Dermis microvascular lymphatic vessel endothelial cell (primary cell): ENCODE data around the gene MRPS31. TPM values are rescaled to one million over a fixed set of nuclear protein-coding genes. Genes with fewer than 3 reads are reported as not detected.
"Not testable (repeated sequence)": the region's sequence is repeated elsewhere in the genome, so short reads cannot be mapped to it uniquely, and the experiment has no call there.

Source experiments
- DNase-seq, 2 donors: peaks; one replicate each; pipeline versions ENCODE4 v3.0.0 to v3.0.0-alpha.2; 2010; ENCODE audit warnings: low read depth in 2 of 2
- total RNA-seq: library from RNA; depleted of rRNA; stranded (reverse); fragments of >200 nt; gene quantifications from 2 replicates; pipeline ENCODE4 v1.2.1, GENCODE V29; 2014

The MRPS31 gene
- total RNA-seq, 1 donor from 2014 or later, result 8.5 TPM

GRCh38 chr13:40762849-40763248, 8.1 kb downstream of the MRPS31 start:
- no peak for DNase-seq

- DNase-seq, result no peak
Measured at GRCh38 chr13:40758811-40759210, 12.2 kb downstream of the MRPS31 start.

- DNase-seq, result no peak
Measured at GRCh38 chr13:40756042-40756441, 14.9 kb downstream of the MRPS31 start.

DNA sequence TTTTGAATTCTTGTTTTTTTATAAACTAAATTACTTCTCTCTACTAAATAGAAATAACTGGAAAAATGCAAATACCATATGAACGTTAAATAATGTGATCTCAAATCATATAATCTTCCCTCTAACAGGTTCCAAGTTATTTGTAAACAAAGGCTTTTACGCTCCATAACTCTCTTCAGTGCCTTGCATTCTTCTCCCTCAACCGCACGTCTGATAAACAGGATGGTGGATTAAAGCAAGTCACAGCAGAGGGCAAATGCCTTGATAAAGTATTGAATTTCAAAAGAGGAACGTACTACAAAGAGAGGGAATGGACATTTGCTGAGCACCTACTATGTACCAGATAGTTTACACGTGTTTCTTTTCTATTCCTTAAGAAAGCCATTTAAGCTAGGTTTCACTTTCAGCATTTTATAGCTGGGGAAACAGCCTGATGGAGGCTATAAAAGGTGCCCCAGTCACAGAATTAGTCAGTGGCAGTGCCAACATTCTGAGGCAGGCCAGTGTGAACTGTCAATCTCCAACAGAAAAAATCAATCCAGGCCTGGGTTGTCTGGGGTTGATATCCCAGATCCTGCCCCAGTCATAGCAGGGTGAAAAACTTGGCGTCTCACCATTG, 15.8 kb downstream of the MRPS31 start:
- DNase-seq, result no peak

DNA sequence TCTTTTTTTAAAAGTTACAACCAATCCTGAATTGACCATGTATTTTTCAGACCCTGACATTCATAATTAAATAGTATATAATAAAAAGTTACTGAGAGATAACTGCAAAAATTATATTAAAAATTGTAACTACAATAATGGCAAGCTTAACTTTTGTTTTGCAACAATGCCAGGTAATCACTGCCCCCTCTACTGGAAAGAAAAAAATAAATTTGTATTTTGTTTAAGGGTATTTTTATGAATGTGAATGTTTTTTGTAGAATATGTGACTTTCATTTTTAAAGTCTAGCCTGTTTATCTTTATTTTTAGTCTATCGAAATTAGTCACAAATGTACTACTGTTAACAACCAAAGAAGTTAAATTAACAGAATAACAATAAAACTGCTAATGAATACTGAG, 21.7 kb downstream of the MRPS31 start:
- no peak for DNase-seq

GRCh38 chr13:40735232-40735548, 35.8 kb downstream of the MRPS31 start:
- not testable (repeated sequence) for DNase-seq

DNA sequence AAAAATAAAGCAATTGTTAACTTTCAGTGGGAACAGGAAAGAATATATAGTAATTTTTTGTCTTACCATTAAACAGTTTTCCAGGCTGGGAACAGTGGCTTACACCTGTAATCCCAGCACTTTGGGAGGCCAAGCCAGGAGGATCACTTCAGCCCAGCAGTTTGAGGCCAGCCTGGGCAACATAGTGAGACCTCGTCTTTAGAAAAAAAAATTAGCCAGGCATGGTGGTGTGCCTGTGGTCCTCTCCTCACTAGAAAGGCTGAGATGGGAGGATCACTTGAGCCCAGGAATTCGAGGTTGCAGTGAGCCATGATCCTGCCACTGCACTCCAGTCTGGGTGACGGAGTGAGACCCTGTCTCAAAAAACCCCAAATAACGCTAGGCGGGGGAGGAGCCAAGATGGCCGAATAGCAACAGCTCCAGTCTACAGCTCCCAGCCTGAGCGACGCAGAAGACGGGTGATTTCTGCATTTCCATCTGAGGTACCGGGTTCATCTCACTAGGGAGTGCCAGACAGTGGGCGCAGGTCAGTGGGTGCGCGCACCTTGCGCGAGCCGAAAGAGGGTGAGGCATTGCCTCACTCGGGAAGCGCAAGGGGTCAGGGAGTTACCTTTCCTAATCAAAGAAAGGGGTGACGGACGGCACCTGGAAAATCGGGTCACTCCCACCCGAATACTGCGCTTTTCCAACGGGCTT, 36.3 kb downstream of the MRPS31 start:
- not testable (repeated sequence) for DNase-seq

- DNase-seq, result no peak
Measured at GRCh38 chr13:40732658-40733057, 38.3 kb downstream of the MRPS31 start.

GRCh38 chr13:40728595-40728994, 42.4 kb downstream of the MRPS31 start:
- no peak for DNase-seq

DNA sequence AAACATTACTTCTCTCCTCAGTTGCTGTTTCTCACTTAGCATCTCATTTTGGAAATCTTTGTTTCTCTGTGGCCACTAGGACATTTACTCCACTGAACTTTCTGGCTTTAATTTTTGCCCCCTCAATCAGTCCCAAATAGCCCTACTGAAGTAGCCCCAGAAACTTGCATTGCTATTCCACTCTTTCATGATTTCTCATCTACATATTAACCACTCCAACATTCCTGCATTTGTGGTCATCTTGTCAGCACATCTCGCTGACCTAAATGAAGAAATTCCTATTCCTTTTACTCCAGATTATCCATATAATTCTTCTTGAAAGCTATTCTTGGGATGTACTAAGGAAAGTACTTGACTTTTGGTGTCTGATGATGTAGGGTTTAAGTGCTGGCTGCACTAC, 56.6 kb downstream of the MRPS31 start:
- not testable (repeated sequence) for DNase-seq

DNA sequence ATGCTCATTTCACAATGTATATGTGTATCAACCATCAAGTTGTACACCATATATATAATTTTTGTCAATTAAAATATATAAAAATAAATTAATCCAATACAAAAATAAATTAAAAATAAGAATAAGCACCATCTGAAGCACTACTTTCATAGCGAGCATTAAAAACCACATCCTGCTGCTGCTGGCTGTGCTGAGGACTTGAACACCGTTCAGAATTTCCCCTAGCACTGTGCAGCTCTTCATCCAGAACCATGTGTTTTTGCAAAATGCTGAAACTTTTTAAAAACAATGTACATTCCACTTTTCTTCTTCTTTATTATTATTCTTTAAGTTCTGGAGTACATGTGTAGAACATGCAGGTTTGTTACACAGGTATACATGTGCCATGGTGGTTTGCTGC, 64.6 kb downstream of the MRPS31 start:
- no peak for DNase-seq

GRCh38 chr13:40697711-40698110, 73.3 kb downstream of the MRPS31 start:
- no peak for DNase-seq

GRCh38 chr13:40694426-40694825, 76.6 kb downstream of the MRPS31 start:
- DNase-seq, result no peak

GRCh38 chr13:40692946-40693345, 78.0 kb downstream of the MRPS31 start:
- no peak for DNase-seq

GRCh38 chr13:40688781-40689180, 82.2 kb downstream of the MRPS31 start:
- DNase-seq, result no peak

GRCh38 chr13:40682449-40683240, 88.3 kb downstream of the MRPS31 start:
- peak in 1 of 2 donors; percentile 28 for DNase-seq

GRCh38 chr13:40681341-40682146, 89.4 kb downstream of the MRPS31 start:
- peak in 1 of 2 donors; percentile 91 for DNase-seq

DNA sequence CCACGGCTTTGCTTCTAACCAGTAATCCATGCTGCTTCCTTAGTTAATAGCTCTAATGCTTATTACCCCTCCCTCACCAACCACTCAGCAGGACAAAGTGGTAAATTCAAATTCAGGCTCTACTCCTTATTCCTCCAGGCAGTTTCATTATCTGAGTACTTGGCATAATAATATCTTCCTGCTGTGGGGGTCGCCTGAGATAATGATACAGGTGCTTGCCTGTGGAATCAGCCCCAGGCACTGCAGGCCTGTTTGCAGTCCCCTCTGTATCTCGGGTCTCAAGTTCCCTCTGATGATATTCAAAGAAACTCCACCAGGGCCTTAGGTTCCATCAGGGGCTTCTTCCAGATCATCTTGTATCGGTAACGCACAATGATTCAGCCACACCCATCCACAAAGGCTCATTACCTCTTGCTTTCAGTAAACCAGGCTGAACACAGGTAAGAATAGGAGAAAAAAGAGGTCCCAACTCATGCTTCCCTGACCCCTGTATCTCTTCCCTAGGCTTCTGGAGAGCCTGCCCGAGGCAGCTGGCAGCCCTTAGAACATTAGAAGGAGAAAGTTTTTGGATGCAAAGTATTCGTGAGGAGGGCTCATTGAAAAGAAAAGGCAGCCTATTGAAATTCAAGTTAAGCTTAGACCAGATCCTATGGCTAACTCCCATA, 90.2 kb downstream of the MRPS31 start:
- no peak for DNase-seq

GRCh38 chr13:40679480-40679985, 91.5 kb downstream of the MRPS31 start:
- DNase-seq, result no peak
